DOHH2 (cell line): ENCODE results near the gene TNFSF9.

Experiments
- H3F3A ChIP-seq: fragments of 200-600 bp; sonication (generic), shearing (Covaris generic); 2 replicates; pipeline ENCODE4 v1.6.0; 2016; ENCODE audit warnings: antibody characterized with exemption, mild to moderate bottlenecking; ENCODE audit not compliant: control insufficient read depth, insufficient read depth
- H3K27ac ChIP-seq: fragments of 200-600 bp; sonication (generic); 2 replicates; pipeline ENCODE4 v1.5.1; 2014; ENCODE audit warnings: low read depth, mild to moderate bottlenecking, low read length, moderate library complexity
- H3K27me3 ChIP-seq: fragments of 200-600 bp; sonication (generic); 2 replicates; pipeline ENCODE4 v1.6.1; 2014; ENCODE audit warnings: mild to moderate bottlenecking, low read length, mixed read lengths; ENCODE audit not compliant: control insufficient read depth
- H3K36me3 ChIP-seq: fragments of 200-600 bp; sonication (generic); 2 replicates; pipeline ENCODE4 v1.6.1; 2014; ENCODE audit warnings: mild to moderate bottlenecking, low read length, moderate library complexity, mixed read lengths; ENCODE audit not compliant: control insufficient read depth
- H3K4me1 ChIP-seq: fragments of 200-600 bp; sonication (generic); 2 replicates; pipeline ENCODE4 v1.6.1; 2014; ENCODE audit warnings: mild to moderate bottlenecking, low read length, mixed read lengths; ENCODE audit not compliant: control insufficient read depth
- H3K4me2 ChIP-seq: fragments of 200-600 bp; sonication (generic); 2 replicates; pipeline ENCODE4 v1.6.0; 2014; ENCODE audit warnings: mild to moderate bottlenecking, low read length, moderate library complexity
- H3K4me3 ChIP-seq: fragments of 200-600 bp; sonication (generic); 2 replicates; pipeline ENCODE4 v1.5.1; 2014; ENCODE audit warnings: mild to moderate bottlenecking, low read length, mixed read lengths
- H3K79me2 ChIP-seq: fragments of 200-600 bp; sonication (generic); 2 replicates; pipeline ENCODE4 v1.6.1; 2014; ENCODE audit warnings: mild to moderate bottlenecking, low read length, mixed read lengths; ENCODE audit not compliant: control insufficient read depth
- H3K9me2 ChIP-seq: fragments of 200-600 bp; sonication (generic); replicated peaks from 2 replicates; pipeline ENCODE4 v1.6.1; 2014; ENCODE audit warnings: mild to moderate bottlenecking, low read length, mixed read lengths; ENCODE audit not compliant: control insufficient read depth
- H3K9me3 ChIP-seq: fragments of 200-600 bp; sonication (generic); 2 replicates; pipeline ENCODE4 v1.6.1; 2014; ENCODE audit warnings: antibody characterized with exemption, low read length, mixed read lengths; ENCODE audit not compliant: control insufficient read depth, insufficient read depth
- H4K20me1 ChIP-seq: fragments of 200-600 bp; sonication (generic); 2 replicates; pipeline ENCODE4 v1.6.0; 2014; ENCODE audit warnings: low read depth, mild to moderate bottlenecking, antibody characterized with exemption, low read length, moderate library complexity; ENCODE audit not compliant: control insufficient read depth, insufficient read depth
- EZH2phosphoT487 ChIP-seq: fragments of 200-600 bp; sonication (generic); IDR thresholded peaks from 2 replicates; pipeline ENCODE4 v1.6.1; 2017; ENCODE audit warnings: borderline replicate concordance, mild to moderate bottlenecking, antibody characterized with exemption, low read length, moderate library complexity, mixed read lengths
- TF ChIP-seq, protein P1 (sequence below): fragments of 200-600 bp; sonication (generic); IDR thresholded peaks from one replicate; pipeline ENCODE4 v1.5.1; 2014; ENCODE audit warnings: antibody characterized with exemption, mild to moderate bottlenecking, low read depth, low read length; ENCODE audit not compliant: poor library complexity, severe bottlenecking

TNFSF9 gene

DNA sequence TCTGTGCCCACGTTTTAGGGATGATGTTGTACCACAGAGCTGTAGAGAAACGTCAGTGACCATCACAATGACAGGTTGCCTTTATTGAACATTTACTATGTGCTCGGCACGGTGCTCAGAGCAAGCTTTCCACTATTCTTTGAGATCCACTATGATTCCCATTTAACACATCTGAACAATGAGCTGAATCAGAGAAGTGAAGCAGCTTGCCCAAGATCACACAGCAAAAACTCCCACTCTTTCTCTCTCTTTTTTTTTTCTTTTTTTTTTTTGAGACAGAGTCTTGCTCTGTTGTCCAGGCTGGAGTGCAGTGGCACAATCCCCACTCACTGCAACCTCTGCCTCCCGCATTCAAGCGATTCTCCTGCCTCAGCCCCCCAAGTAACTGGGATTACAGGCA lies 8.1 kb upstream of the TNFSF9 start:
- H3K27me3 ChIP-seq = no peaks in the 10 kb centered on the region
- H3K36me3 ChIP-seq = peaks cover 3% of the 10 kb centered on the region; the same call in 1 of the 2 replicates
- TF ChIP-seq, protein P1, sequence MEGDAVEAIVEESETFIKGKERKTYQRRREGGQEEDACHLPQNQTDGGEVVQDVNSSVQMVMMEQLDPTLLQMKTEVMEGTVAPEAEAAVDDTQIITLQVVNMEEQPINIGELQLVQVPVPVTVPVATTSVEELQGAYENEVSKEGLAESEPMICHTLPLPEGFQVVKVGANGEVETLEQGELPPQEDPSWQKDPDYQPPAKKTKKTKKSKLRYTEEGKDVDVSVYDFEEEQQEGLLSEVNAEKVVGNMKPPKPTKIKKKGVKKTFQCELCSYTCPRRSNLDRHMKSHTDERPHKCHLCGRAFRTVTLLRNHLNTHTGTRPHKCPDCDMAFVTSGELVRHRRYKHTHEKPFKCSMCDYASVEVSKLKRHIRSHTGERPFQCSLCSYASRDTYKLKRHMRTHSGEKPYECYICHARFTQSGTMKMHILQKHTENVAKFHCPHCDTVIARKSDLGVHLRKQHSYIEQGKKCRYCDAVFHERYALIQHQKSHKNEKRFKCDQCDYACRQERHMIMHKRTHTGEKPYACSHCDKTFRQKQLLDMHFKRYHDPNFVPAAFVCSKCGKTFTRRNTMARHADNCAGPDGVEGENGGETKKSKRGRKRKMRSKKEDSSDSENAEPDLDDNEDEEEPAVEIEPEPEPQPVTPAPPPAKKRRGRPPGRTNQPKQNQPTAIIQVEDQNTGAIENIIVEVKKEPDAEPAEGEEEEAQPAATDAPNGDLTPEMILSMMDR = no peak
- TF ChIP-seq EZH2phosphoT487 = no peak
- H3K4me3 ChIP-seq = peak overlapping the region; percentile 83
- H3K79me2 ChIP-seq = no peaks in the 10 kb centered on the region
- no peaks in the 10 kb centered on the region for H3K9me3 ChIP-seq
- no peaks in the 10 kb centered on the region for H3K9me2 ChIP-seq
- peak overlapping the region; percentile 99 for H3K4me2 ChIP-seq
- H3F3A ChIP-seq = peaks cover 52% of the 10 kb centered on the region
- H3K27ac ChIP-seq = peak overlapping the region; percentile 100
- peaks cover 78% of the 10 kb centered on the region for H3K4me1 ChIP-seq
- H4K20me1 ChIP-seq = no peaks in the 10 kb centered on the region

DNA sequence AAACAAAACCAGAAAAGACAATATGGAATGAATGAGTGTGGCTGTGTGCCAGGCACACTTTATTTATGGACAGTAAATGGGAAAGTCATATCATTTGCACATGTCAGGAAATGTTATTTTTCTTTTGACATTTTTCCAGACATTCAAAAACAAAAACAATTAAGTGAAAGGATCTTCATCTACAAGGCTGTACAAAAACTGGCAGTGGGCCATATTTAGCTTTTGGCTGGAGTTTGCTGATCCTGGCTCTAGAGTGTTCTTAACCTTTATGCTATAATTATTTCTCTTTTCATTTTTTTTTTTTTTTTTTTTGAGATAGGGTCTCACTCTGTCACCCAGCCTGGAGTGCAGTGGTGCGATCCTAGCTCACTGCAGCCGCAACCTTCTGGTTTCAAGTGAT lies 6.5 kb upstream of the TNFSF9 start:
- Histone ChIP-seq H3K9me3 (no peaks in the 10 kb centered on the region), H3K27ac (peak overlapping the region; percentile 100), H3K36me3 (peaks cover 7% of the 10 kb centered on the region), H3K9me2 (no peaks in the 10 kb centered on the region), H3K4me1 (peaks cover 78% of the 10 kb centered on the region), H3K27me3 (no peaks in the 10 kb centered on the region), H3K79me2 (no peaks in the 10 kb centered on the region), H3F3A (peaks cover 52% of the 10 kb centered on the region), H4K20me1 (no peaks in the 10 kb centered on the region), H3K4me3 (no peak overlapping the region), H3K4me2 (no peak overlapping the region; the same call in 1 of the 2 replicates)
- TF ChIP-seq, protein P1 = no peak
- TF ChIP-seq EZH2phosphoT487 = no peak

DNA sequence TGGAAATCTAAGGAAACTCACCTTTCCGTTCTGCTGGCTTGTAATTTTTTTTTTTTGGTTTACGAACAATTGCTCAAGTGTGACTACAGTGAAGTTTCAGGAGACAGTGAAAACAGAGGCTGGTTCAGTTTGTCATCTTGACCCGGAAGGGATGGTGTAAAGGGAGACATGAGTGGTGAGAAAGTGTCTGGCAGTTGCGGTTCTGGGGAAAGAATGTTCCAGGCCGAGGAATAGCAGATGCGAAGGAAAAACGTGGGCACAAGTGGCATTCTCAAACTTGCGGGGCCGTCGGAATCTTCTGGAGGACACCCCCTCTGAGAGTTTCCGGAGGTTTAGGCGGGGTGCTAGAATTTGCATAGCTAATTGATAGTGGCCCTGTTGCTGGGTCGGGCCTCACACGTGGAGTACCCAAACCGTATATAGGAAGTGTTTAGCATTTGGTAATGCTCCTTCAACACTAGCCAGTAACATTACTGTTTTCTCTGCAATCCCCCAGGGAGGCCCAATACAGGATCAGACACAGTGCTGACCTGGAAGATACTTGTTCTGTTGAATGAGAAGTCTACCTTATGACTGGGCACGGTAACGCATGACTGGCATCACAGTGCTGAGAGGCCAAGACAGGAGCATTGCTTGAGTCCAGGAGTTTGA lies 2.8 kb upstream of the TNFSF9 start:
- H3K79me2 ChIP-seq = peaks cover 32% of the 10 kb centered on the region
- H3F3A ChIP-seq = peaks cover 39% of the 10 kb centered on the region
- no peaks in the 10 kb centered on the region for H3K9me3 ChIP-seq
- H3K4me1 ChIP-seq = peaks cover 60% of the 10 kb centered on the region
- peak overlapping the region; percentile 94 for H3K4me3 ChIP-seq
- H3K36me3 ChIP-seq = peaks cover 25% of the 10 kb centered on the region
- H4K20me1 ChIP-seq = peaks cover 9% of the 10 kb centered on the region; the same call in 1 of the 2 replicates
- no peaks in the 10 kb centered on the region for H3K27me3 ChIP-seq
- no peaks in the 10 kb centered on the region for H3K9me2 ChIP-seq
- TF ChIP-seq, protein P1 = no peak
- no peak for TF ChIP-seq EZH2phosphoT487
- peak overlapping the region; percentile 93 for H3K27ac ChIP-seq
- H3K4me2 ChIP-seq = peak overlapping the region; percentile 87
